Measurements from ENCODE around the gene FFAR4. TPM values are rescaled to one million over a fixed set of nuclear protein-coding genes. Genes with fewer than 3 reads are reported as not detected.

The FFAR4 gene
- total and polyA plus RNA-seq, 2 of the 4 experiments (the other 2 are of a cell fraction): not detected

- ATAC-seq (ENCODE audit: low read depth): no peak
- no peak overlapping the region for H2AK5ac ChIP-seq (ENCODE audit: low read depth, low read length)
These were observed 27.3 kb downstream of the FFAR4 start for GRCh38 chr10:93593749-93594148.

More at GRCh38 chr10:93593749-93594148, 27.3 kb downstream of the FFAR4 start:
- no peak overlapping the region for H2AFZ ChIP-seq (replicated peaks; ENCODE audit: low read length, poor library complexity)
- no peak overlapping the region for H3K4me3 ChIP-seq (ENCODE audit: insufficient read depth, low read depth, low read length)
- H3K4me2 ChIP-seq (ENCODE audit: low read depth, low read length): no peak overlapping the region
- no peak overlapping the region for H2AK9ac ChIP-seq (replicated peaks; ENCODE audit: low read depth, low read length, poor library complexity)
- H3K79me1 ChIP-seq (ENCODE audit: low read depth in 1 of 2, low read length in 2 of 2): no peaks in the 10 kb centered on the region
- no TSS peak for BruUV-seq (replicated peaks)
- H3K4me1 ChIP-seq (ENCODE audit: control insufficient read depth, insufficient read depth, low read length): no peaks in the 10 kb centered on the region
- H3K4ac ChIP-seq (ENCODE audit: low read depth, low read length): no peak overlapping the region
- H3K9me3 ChIP-seq (ENCODE audit: control insufficient read depth, insufficient read depth, low read length): no peaks in the 10 kb centered on the region
- no peak overlapping the region for H2BK5ac ChIP-seq (ENCODE audit: low read depth, low read length, poor library complexity, severe bottlenecking)
- no peak overlapping the region for H4K8ac ChIP-seq (ENCODE audit: low read depth in 2 of 2, low read length in 2 of 2)
- no peak overlapping the region for H3K56ac ChIP-seq (ENCODE audit: extremely low read depth, insufficient read depth, low read length)
- H3K18ac ChIP-seq (ENCODE audit: low read depth, low read length): no peak overlapping the region
- no peak overlapping the region for H2BK15ac ChIP-seq (ENCODE audit: low read depth, low read length)
- TF ChIP-seq MAFK (IDR thresholded peaks at IDR 0.05; ENCODE audit: low read depth, low read length) (no peak), NFE2L2 (IDR thresholded peaks at IDR 0.05; ENCODE audit: low read depth, low read length) (no peak), MAZ (IDR thresholded peaks at IDR 0.05; ENCODE audit: borderline replicate concordance, low read depth, low read length) (no peak), POLR2A (IDR thresholded peaks at IDR 0.05; ENCODE audit: low read depth, low read length) (no peak), USF2 (IDR thresholded peaks at IDR 0.05; ENCODE audit: low read depth, low read length) (no peak), ELK1 (IDR thresholded peaks at IDR 0.05; ENCODE audit: borderline replicate concordance, low read depth, low read length) (no peak), CHD1 (IDR thresholded peaks at IDR 0.05; ENCODE audit: low read depth, low read length) (no peak), RAD21 (IDR thresholded peaks at IDR 0.05; ENCODE audit: low read length) (no peak), CTCF (conservative IDR thresholded peaks at IDR 0.05; ENCODE audit: low read depth, low read length) (no peak), FOS (IDR thresholded peaks at IDR 0.05; ENCODE audit: low read depth, low read length) (no peak), RCOR1 (IDR thresholded peaks at IDR 0.05; ENCODE audit: insufficient replicate concordance, low read length) (no peak), CEBPB (IDR thresholded peaks at IDR 0.05; ENCODE audit: low read depth, low read length) (no peak), SMC3 (IDR thresholded peaks at IDR 0.05; ENCODE audit: low read depth, low read length) (no peak), MXI1 (IDR thresholded peaks at IDR 0.05; ENCODE audit: borderline replicate concordance, low read depth, low read length) (no peak)
- H4K5ac ChIP-seq (ENCODE audit: low read depth, low read length): no peak overlapping the region
- H3K9me1 ChIP-seq (ENCODE audit: insufficient read depth, low read length): no peaks in the 10 kb centered on the region
- no peak overlapping the region for H3K9ac ChIP-seq (ENCODE audit: low read depth, low read length)
- no peak overlapping the region for H2BK120ac ChIP-seq (ENCODE audit: low read depth, low read length)
- dilution Hi-C loops (cut with HindIII; ENCODE audit: low sequenced_read_pairs, unreplicated experiment) (no loop called here), intact Hi-C loops (cut with micrococcal nuclease) (no loop called here), in situ Hi-C loops (cut with MboI; ENCODE audit: low sequenced_read_pairs) (no loop called here)
- no peak overlapping the region for H2BK20ac ChIP-seq (ENCODE audit: low read depth, low read length)
- no peak overlapping the region for H3K23ac ChIP-seq (ENCODE audit: low read depth, low read length)
- WGBS, 2 experiments (ENCODE audit: extremely low coverage in 2 of 2, insufficient read length in 1 of 2): 85% methylated on average over 13 of the region's 18 CpGs; no CpG with 5 or more reads in 1 of the 2 experiments
- H3K27me3 ChIP-seq (ENCODE audit: control insufficient read depth, insufficient read depth, low read length): peaks cover 30% of the 10 kb centered on the region
- ChIA-PET POLR2A (ENCODE audit: unreplicated experiment) (no interaction called here), CTCF (no interaction called here)
- H3K14ac ChIP-seq (replicated peaks; ENCODE audit: low read depth, low read length): no peak overlapping the region
- DNase-seq: no peak
- H3K27ac ChIP-seq (ENCODE audit: insufficient read depth, low read length): no peak overlapping the region
- H4K91ac ChIP-seq (ENCODE audit: insufficient read depth, low read depth, low read length): no peak overlapping the region
- H3K36me3 ChIP-seq (ENCODE audit: control insufficient read depth, insufficient read depth, low read length): no peaks in the 10 kb centered on the region
- no peaks in the 10 kb centered on the region for H4K20me1 ChIP-seq (ENCODE audit: insufficient read depth, low read length)
